Left colon (tissue), 2 donors: ENCODE data around the gene SOS1. TPM values are rescaled to one million over a fixed set of nuclear protein-coding genes. Genes with fewer than 3 reads are reported as not detected.
"Not testable (repeated sequence)": the region's sequence is repeated elsewhere in the genome, so short reads cannot be mapped to it uniquely, and the experiment has no call there.

Experiments used
- ATAC-seq: fragments of 200-7000 bp; cut with Tn5 transposase; one replicate; pipeline ENCODE4 v1.9.1; 2020; ENCODE audit warnings: mild to moderate bottlenecking, moderate library complexity
- DNase-seq, 2 donors: peaks; one replicate each; pipeline ENCODE4 v3.0.0-alpha.2; 2020
- intact Hi-C, 2 donors: fragments of 100-400 bp; cut with DNase I in 1 of 2; cut with micrococcal nuclease in 1 of 2; formaldehyde crosslinking; loops; one replicate each; pipeline versions ENCODE4 v1.11.2 to v1.14.0; 2022; cut with DNase I, micrococcal nuclease
- long read RNA-seq: library from polyadenylated mRNA; unstranded; transcript quantifications from one replicate; pipeline ENCODE4 v2.0.0, GENCODE V29; 2021
- total RNA-seq, 2 donors: library from RNA; stranded (reverse); fragmentation: NEBNext Ultra II Directional; extraction: Animal tissue kit (Norgen Biotek cat#: 25700); gene quantifications; one replicate each; pipeline ENCODE4 v1.2.1, GENCODE V29; 2021
- donor health status: DM: no; HTN: no; CAD: no.
- donor health status: DM: yes; HTN: yes; CAD: no.

The SOS1 gene
- 10 to 100 TPM; 30.0 to 31.2 TPM for total RNA-seq
- long read RNA-seq, partial matches to known transcripts = 1 of 10 reads
- long read RNA-seq, other reads (novel, unspliced or antisense) = 9 of 10 reads

DNA sequence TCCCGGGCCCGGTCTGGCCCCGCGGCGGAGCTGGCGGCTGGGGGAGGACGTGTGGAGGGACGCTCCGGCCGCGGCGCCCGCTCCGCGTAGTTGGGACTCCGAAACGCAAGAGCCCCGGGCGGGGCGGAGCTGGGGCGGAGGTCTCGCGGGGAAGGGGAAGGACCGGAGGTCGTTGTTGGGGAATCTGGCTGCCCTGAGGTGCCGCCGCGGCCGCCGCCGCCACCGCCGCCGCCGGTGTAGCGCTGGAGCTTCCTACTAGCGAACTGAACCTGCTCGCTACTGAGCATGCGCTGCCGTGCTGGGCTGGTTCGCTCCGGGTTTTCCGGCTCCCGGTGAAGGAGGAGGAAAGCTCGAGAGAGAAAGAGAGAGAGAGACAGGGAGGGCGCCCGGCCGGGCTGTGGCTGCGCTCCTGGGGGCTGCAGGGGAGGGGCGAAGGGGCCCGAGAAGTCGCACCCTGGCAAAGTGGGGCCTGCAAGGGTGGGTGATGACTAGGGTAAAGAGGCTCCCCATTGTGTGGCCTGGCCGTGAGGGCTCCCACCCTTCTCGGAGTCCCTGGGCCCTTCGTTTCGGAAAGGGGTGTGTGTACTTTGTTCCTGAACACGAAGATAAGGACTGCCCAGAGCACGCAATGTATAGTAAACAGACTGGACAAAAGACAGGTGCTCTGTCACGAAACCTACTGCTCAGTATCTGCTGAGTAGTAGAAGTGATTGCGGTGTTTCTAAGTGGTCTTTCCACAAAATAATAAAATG is at the start of gene SOS1:
Gene SOS1 (minus strand): TSS at position 281 of the 752 bp plus-strand sequence. CDS start 629 bp downstream, outside the sequence.
- intact Hi-C loops = no loop called here
- ATAC-seq (peak; percentile 74), DNase-seq (peak; percentile 95 to 98)

DNA sequence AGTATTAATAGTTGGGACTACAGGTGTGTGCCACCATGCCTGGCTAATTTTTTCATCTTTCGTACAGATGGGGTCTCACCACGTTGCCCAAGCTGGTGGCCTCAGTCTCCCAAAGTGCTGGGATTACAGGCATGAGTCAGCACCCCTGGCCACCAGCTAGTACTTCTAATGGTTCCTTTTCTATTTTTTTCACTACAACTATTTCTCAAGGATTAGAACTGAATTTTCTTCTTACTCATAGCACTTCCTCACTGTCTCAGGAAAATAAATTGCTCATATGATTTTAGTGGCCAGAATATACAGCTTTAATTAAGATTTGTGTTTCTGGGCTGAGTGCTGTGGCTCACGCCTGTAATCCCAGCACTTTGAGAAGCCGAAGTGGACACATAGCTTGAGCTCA is 43.2 kb upstream of the SOS1 start:
- no peak for DNase-seq
- intact Hi-C loops = no loop called here

DNA sequence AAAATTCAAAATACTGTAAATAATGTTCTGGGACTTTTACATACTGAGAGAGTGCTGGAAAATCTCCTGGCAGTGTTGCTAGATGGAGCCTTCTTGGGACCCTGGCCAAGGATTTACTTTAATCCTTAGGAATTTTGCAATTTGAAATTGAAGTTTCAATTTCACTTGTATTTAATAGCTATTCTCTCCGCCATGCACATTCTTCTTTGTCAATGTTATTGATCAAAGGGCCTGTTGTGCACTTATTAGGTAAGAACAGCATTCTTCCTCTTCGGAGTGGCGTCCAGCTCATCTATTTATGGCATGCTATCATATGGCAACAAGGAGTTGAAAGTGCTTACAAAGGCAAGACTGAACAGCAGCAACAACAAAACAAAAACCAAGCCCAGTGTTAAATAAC is 40.1 kb upstream of the SOS1 start:
- intact Hi-C loops = no loop called here
- DNase-seq (no peak), ATAC-seq (no peak)

More for the DNA sequence above, 43.2 kb upstream of the SOS1 start:
- no peak for ATAC-seq

DNA sequence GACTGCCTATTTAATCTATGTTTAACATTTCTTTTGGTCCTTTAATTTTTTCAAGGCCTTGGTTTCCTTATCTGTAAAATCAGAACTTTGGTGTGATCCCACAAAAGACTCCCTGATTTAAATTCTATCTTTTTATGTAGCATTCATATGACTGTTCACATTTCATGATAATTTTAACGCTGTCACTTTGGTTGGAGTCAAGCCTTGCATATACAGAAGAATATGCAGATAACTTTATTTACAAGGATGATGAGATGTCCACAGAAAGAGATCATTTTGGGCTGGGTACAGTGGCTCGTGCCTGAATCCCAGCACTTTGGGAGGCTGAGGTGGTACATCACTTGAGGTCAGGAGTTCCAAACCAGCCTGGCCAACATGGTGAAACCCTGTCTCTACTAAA is 38.4 kb upstream of the SOS1 start:
- ATAC-seq (no peak), DNase-seq (no peak)
- intact Hi-C loops = no loop called here

DNA sequence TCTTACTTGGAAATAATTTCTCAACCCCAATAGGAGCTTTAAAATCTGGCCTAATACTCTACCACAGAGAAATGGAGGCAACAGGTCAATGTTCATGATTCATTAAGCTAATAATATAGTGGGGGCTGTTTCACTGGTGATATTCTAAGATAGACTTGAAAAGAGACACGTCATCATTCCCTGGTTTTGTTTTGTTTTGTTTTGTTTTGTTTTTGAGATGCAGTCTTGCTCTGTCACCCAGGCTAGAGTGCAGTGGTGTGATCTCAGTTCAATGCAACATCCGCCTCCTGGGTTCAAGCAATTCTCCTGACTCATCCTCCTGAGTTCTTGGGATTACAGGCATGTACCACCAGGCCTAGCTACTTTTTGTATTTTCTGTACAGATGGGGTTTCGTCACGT is 37.5 kb upstream of the SOS1 start:
- intact Hi-C loops = no loop called here
- ATAC-seq = no peak

DNA sequence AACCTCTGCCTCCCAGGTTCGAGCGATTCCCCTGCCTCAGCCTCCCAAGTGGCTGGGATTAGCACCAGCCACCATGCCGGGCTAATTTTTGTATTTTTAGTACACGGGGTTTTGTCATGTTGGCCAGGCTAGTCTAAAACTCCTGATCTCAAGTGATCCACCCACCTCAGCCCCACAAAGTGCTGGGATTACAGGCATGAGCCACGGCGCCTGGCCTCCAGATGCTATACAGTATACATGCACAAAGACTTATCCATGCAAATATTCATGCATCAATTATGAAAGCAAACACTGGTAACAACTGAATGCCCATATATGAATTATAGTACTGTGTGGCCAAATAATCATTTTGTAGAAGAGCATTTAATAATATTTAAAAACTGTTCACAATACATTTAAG is 36.0 kb upstream of the SOS1 start:
- intact Hi-C loops = no loop called here
- no peak for DNase-seq
- no peak for ATAC-seq

More for the DNA sequence above, 37.5 kb upstream of the SOS1 start:
- DNase-seq = no peak

DNA sequence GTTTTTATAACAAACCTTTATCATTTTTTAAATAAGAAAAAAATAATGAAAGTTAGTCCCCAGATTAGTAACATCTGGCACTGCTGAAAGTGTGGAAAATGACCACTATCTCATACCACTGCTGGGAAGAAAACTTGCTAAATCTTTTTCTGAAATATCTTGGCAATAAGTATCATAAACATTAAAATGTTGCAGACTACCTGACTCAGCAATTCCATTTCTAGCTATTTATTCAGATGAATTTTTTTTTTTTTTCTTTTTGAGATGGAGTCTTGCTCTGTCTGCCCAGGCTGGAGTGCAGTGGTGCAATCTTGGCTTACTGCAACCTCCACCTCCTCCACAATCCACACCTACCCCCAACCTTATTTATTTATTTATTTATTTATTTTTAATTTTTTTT is 35.3 kb upstream of the SOS1 start:
- intact Hi-C loops = no loop called here
- DNase-seq = no peak

DNA sequence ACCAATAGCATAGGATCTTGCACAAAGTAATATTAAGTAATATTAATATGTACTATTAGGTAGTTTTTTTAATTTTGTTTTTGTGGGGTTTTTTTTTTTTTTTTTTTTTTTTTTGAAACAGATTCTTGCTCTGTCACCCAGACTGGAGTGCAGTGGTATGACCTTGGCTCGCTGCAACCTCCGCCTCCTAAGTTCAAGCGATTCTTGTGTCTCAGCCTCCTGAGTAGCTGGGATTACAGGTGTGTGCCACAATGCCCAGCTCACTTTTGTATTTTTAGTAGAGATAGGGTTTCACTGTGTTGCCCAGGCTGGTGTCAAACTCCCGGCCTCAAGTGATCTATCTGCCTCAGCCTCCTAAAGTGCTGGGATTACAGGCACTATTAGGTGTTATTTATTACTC is 34.7 kb upstream of the SOS1 start:
- ATAC-seq, intact Hi-C loops, DNase-seq: not testable (repeated sequence)

More for the DNA sequence above, 35.3 kb upstream of the SOS1 start:
- ATAC-seq = no peak

DNA sequence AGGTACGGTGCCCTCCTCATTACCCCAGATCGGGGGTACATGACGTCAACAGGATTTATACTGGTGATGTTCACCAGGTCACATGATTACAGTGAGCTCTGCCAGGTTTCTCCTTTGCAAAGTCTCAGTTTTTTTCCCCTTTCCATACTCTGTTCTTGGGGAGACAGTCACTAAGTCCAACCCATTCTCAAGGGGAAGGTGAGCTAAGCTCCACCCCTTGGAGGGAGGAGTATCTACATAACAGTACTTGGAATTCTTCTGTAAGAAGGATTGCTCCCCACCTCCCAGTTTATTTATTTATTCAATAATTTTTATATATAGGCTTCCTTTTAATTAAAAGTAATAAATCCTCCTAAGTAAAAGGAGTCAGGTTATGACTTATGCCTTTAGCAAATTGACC is 34.1 kb upstream of the SOS1 start:
- ATAC-seq (no peak), DNase-seq (no peak)
- intact Hi-C loops = no loop called here

DNA sequence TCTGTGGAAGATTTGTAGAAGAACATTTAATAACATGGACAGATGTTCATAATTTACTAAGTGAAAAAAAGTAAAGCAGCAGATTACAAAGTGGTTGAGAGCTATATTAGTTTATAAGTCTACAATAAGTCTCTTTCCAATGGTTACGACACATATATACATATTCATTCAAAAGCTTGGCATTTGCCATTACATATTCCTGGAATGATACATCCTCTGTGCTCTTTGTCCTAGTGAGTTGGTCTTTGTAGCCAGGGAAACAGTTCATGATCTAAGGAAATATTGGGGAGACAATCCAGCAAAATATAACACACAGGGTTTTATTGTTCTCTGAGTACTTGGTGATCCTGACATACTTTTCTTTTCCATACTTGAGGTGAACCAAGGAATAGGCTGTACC is 32.5 kb upstream of the SOS1 start:
- intact Hi-C loops = no loop called here
- no peak for DNase-seq
- ATAC-seq = no peak

DNA sequence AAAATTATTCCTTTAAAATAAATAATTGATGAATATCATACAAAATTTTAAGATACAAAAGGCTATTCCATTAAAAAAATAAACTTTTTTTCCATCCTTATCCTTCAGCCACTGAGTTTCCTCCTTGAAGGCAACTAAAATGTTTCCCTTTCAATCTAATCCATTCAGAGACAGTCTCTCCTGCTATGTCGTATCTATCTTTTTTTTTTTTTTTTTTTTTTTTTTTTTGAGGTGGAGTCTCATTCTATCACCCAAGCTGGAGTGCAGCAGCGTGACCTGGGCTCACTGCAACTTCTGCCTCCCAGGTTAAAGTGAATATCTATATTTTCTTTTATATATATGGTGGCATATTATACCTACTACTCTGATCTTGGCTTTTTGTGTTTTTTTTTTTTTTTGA is 31.7 kb upstream of the SOS1 start:
- ATAC-seq (no peak), DNase-seq (no peak)
- intact Hi-C loops = no loop called here

DNA sequence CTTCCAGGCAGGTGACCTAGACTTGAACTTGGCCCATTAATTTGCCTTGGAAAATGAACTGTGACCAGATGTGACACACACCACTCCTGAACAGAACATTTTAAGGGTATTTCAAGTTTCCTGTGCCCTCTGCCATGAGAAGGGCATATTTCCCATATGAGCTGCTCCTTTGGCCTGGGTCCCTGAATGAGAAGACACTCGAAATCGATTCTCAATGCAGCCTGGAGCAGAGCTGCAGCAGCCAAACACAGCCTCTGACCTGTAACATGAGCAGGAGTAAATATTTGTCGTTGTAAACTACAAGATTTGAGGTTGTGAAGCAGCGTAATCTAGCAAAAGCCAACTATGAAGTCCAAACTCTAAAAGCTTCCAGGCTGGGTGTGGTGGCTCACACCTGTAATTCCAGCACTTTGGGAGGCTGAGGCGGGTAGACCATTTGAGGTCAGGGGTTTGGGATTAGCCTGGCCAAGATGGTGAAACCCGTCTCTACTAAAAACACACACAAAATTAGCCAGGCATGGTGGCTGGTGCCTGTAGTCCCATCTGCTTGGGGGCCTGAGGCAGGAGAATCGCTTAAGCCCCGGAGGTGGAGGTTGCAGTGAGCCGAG is 30.1 kb upstream of the SOS1 start:
- intact Hi-C loops = no loop called here
- DNase-seq (no peak), ATAC-seq (peak; percentile 61)

DNA sequence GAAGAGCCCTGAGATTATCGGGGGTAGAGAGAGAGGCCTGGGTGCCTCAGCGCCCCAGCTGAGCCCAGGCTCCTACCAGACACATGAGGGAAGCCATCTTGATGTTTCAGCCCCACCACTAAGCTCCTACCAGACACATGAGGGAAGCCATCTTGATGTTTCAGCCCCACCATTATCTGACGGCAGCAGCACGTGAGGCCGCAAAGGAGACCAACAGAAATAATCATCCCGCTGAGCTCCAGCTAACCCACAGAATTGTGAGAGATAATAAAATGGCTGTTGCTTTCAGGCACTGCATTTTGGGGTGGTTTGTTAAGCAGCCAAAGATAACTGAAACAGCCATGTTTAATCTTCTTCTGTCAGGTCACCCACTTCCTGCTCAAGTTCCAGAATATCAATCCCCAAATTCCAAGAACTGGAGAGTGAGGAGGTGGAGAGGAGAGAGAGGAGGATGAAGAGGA is 29.3 kb upstream of the SOS1 start:
- ATAC-seq = no peak
- intact Hi-C loops = no loop called here
- no peak for DNase-seq

DNA sequence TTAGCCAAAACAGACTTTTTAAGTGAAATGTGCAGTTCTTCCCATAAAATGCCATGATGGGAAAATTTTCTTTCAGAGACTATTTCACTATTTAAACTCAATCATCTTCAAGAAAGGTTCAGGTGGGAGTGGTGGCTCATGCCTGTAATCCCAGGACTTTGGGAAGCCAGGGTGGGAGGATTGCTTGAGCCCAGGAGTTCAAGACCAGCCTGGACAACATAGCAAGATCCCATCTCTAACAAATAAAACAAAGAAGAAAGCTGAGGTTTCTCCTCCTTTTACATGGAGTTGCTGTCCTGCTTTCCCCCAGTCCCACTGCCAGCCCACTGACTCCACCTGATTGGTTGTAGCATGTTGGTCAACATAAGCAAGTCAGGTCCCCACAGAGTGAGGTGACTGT is 25.8 kb upstream of the SOS1 start:
- DNase-seq = no peak
- intact Hi-C loops = no loop called here
- ATAC-seq = no peak

DNA sequence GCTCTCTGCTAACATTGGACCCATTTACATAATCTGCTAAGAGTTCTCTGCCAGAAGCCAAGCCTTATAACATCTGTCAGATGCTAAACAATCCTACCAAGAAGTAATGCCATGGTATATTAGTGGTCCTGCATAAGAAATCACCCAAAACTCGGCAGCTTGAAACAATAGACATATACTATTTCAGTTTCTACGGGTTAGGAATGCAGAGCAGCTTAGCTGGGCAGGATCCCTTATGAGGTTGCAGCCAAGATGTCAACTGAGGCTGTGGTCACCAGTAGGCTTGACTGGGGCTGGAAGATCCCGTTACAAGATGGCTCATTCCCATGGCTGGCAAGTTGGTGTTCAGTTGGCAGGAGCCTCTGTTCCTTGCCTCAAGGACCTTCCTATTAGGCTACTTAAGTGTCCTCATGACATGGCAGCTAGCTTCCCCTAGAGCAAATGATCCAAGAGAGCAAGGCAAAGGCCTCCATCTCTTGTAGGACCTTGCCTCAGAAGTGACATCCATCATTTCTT is 25.1 kb upstream of the SOS1 start:
- ATAC-seq = no peak
- DNase-seq = no peak
- intact Hi-C loops = no loop called here

DNA sequence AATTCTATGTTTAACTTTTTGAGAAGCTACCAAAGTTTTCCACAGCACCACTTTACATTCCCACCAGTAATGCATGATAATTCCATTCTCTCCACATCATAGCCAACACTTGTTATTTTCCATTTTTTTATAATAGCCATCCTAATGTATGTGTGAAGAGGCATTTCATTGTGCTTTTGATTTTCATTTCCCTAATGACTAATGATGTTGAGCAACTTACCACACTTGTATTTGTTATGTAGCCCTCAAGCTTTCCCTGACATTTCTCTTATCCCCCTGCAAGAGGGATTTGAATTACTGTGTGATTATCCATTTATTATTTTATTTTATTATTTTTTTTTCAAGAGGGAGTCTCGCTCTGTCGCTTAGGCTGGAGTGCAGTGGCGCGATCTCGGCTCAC is 23.6 kb upstream of the SOS1 start:
- ATAC-seq = no peak
- no peak for DNase-seq
- intact Hi-C loops = no loop called here

DNA sequence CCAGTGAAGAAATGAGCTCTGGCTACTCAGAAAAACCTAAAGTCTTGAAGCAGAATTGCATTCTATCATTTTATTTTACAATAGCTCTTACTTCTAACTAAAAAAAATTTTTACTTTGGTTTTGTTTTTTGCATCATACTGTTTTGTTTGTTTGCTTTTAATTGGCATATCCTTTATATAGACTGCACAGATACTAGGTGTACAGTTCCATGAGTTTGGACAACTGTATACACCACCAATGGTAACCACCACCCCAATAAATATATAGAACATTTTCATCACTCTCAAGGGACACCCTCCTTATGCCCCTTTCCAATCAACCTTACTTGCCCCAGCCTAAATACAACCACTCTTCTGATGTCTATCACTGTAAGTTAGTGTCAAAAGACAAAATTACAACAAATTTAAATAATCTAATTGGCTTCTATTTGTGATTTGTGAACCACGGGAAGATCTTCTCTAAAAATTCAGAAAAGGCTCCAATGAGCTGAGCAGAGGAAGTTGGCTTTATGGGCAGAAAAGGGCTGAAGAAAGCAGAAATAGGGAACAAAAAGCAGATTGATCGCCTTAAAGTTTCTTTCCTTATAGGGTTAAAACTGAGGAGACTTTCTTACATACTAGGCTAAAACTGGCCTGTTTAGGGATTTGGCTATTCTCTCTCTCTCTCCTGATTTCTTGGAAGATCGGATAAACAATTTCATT is 22.2 kb upstream of the SOS1 start:
- ATAC-seq = no peak
- no peak for DNase-seq
- intact Hi-C loops = no loop called here

DNA sequence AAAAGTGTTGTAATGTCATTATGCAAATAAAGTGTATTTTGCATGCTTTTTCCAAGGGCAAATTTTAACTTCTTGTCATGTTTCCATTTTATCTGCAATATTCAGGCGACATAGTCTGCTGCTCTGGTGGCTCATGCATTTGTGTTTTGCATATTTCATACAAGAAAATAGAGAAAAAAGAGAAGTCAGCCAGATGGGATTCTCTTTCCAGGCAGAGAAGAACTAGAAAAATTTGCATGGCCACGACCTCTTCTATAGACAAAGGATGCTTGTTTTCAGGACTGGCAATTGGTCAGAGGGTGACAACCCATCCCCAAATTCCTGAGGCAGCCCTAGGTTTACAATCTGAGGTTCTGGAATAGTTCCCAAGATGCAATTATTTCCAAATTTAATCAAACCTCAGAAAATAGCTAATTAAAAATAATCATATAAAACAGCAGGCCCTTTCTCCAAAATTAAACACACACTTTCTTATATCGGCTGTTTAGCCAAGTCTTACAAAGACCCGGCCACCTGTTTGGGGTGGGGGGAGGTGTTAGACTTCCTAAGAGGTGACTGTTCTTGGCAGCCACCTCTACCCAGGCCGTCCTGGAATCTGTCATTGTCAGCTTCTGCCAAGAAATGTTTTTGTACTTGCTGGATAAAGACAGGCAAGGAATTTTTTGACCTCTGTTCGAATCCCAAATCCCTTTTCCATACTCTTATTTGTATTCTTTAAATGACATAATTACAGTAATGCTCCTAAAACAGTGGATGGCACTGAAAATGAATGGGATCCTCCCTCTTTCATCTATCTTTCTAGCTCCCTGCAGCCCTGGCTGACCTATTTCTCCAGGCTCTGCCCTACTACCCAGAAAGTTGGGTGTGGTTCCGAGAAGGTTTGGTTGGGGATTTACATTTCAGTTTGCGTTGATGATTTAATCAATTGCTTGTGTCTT is 20.8 kb upstream of the SOS1 start:
- intact Hi-C loops = no loop called here
- DNase-seq = no peak
- ATAC-seq = no peak

DNA sequence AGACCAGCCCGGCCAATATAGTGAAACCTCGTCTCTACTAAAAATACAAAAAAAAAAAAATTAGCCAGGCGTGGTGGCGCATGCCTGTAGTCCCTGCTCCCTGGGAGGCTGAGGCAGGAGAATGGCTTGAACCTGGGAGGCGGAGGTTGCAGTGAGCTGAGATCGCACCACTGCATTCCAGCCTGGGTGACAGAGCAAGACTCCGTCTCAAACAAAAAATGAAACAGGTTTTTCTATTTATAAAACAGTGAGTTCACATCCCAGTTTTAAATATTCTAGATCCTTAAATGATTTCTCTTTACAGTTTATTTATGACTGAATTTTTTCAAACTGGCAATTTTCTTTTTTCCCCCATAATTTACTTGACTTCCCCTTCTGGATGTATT is 20.1 kb upstream of the SOS1 start:
- ATAC-seq, DNase-seq, intact Hi-C loops: not testable (repeated sequence)
